Cerebellar cortex (tissue), 1 donor: ENCODE measurements around the gene ROR1.
A peak's percentile ranks its signal among the peaks of the same experiment; 100 is the strongest.

Experiments
- DNase-seq: peaks from one replicate; pipeline ENCODE4 v3.0.0-alpha.2; 2015; ENCODE audit warnings: low spot score

Gene ROR1

DNA sequence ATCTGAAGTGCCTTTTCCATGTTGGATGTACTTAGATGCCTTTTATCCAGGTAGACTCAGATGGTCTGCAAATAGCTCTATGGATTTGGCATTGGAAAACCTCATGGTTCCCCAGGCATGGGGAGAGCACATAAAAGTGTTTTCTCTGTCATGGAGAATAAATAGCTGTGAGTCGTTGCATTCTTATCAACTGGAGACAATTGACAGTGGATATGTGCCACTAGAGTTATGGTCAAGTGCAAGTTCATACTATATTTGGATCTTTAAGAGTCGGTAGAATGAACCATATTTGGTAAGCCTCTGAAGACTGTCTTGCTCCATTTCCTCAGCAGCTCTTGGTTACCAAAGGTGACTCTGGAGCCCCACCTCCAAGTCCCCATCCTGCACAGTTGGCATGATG, 83.7 kb downstream of the ROR1 start:
- no peak for DNase-seq

DNA sequence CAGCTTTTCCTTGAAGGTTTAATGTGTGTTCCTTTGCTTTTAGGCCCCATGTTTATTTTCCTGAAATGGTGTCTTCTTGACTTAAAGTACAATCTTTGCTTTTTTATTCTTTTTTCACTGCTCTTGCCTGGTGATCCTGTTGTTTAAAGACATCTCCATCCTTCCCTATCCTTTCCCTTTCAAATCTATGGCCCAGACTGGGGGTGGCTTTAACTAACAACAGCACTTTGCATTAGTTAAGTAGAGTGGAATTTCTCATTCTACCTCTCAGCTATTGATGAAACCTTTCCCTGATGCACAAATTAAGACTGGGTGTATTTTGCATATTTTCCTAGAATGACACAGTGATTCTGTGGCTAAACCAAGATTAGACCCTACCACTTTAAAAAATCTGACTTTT, 84.3 kb downstream of the ROR1 start:
- DNase-seq, result no peak

DNA sequence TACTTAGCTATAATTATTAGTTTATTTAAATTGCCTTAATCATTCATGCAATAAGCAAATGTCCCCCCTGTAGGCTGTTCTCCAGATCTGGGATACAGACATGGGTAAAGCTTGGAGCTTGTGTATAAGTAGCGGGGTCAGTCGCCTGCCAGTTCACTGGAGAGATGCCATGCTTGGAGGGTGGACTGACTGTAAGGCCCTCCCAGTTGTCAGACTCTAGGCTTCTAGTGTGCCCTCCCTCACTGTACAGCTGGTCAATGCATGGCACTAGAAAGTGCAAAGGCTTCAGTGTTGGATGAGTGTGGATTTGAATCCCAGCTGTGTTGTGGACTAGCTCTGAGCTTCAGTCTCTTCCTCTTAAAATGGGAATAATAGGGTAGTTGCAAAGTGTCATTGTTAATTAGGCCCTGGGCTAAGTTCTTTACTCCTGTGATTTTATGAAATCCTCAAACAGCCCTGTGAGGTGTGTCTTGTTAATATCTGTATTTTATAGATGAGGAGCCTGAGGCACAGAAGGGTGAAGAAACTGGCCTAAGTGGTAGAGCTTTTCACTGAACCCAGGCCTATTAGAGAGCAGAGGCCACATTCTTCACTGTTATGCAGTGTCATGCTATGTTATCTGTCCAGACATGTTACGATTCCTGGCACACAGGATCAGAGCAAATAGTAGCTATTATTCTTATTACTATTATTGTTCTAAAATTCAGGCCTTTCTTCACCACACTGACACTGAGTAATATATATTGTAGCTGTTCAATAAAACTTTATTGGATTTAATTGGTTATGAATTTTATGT, 85.9 kb downstream of the ROR1 start:
- no peak for DNase-seq

DNA sequence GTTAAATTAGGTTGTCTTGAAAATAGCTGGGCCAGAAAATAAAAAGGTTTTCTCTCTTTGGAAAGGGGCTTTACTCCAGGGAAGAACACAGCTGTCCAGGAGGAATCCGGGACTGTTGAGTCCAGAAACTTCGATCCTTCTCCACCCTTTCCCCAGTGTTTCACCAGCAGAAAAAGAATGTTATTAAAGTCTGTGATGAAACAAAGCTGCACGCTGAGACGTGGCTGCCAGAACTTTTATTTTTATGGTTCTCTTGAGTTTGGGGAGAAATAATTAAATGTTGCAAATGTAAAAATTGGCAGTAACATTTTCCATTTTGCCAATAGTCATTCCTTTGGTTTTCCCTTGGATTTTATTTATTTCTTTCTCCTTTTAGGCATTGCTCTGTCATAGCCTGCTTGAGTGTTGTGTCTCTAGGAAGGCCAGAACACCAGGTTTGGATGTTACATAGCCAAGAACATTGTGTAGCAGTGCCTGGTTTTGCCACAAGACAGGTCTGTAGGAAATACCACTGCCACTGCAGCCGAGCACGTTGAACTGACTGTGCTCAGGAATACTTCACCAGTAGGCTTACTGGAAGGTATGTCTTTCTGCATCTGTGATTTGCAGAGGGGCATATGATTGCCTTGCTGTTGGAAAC, 87.4 kb downstream of the ROR1 start:
- DNase-seq, result no peak

DNA sequence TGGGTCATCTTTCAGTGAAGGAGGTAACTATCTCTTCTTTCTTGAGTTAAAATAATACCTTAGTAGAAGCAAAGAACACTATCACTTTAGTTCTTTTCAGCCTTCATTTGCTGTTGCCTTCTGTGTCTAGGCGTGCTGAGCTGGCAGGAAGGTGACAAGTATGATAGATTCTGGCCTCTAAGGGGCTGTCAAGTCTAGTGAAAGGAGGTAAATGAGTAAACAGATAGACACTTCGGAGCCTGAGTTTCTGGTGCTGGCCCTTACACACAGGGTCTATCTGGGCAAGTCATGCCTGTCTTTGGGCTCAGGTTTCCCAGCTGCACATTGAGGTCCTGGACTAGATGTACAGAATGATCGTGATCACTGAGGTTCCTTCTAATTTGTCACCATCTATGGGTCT, 89.3 kb downstream of the ROR1 start:
- no peak for DNase-seq

DNA sequence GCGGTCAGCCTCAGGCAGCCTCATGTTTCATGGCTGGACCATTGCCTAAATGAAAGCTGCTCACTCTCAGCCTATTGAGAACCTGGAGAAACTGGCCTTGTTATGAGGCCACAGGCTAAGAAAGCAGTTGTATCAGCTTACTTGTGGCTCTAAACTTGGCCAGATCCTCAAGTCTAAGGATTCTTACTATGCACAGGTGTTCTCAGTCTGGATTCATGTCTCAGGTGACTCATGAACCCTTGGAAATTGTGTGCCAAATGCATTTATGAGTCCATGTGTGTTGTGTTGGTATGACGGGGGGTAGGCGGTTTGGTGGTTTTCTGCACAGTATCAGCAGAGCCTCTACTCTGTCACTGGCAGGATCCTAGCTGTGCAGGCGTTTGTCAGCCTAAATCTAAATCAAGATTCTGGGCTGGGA, 90.4 kb downstream of the ROR1 start:
- DNase-seq, result peak; percentile 12

DNA sequence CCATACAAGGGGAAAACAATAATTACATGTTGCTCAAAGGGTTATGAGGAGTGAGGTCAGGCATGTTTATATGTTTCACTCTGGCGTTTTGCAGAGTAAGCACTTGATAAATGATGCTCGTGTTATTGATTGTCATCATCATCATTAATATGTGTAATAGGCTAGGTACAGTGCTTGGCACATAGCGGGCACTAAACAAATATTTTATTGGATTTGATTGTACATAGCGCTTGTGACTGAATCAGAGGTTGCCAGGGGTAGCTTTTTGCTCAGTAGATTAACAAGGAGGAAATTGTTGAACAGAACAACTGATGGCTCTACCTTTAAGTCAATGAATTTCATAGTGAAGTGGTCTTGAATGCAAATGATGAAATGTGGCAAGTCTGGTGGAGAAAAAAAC, 91.7 kb downstream of the ROR1 start:
- DNase-seq, result no peak

DNA sequence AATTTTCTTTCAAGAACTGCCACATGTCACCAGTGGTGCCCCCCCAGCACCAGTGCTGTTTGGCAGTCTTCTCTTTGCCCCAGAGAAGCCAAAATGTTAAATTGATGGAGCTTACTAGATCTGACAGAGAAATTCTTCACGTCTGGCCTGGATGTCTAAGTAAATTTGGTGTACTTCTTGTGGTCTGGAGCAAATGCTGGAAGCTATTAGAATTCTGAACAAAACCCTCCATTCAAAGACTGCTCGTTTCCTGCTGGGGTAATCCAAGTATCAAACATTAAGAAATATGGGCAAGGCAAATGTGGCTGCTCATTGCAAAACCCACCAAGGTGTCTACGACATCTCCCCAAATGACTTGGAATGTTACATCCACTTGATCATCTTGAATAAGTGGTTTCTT, 92.3 kb downstream of the ROR1 start:
- DNase-seq, result no peak

DNA sequence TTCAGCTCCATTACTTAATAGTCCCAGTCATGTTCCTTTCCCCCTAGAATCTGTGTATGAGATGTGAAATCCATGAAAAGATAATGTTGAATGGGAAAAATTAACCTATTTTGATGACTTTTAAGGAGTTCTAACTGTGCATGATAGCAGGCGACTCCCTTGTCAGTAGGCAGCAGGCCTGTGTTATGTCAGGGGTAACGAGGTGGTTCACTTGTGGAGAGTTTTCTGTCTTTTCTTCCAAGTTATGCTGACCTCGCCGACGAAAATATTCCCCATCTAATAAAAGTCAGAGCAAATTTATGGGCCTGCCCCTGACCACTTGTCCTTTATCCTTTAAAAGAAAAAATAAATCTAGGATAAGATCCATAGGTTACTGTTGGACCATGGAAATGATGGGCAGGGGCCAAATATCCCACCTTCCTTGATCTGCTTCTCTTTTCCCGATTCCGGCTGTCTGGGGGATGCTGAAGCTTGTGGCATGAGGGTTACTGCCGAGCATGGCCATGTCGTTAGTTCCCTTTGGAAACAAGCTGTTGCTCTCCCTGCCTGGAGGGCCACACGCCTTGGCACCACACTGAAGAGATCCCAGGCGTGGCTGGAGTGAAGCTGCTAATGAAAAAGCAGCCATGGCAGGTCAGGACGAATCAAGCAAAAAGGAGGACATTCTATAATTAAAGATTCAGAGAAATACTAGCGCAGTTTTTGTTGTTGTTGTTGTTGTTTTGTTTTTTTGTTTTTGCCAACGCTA, 93.8 kb downstream of the ROR1 start:
- peak; percentile 10 for DNase-seq

DNA sequence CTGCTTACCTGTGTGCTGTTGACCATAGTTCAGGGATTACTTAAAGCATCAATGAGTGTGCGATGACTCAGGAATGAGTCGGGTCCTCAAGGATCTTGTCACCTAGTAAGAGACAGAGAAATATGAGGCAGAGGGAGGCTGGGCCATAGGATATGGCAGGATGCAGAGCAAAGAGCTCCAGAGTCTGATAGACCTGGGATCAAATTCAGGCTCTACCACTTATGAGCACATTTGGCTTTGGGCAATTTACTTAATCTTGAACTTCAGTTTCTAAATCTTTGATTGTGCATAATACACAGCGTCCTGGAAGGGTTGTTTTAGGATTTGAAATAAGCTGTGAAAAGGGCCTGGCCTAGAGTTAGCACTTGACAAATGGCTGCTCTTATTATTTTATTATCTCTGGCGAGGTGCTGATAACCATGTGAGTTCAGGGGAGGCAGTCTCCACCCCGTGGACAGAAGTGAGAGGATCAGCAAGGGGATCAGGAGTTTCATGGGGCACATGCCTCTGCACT, 94.5 kb downstream of the ROR1 start:
- no peak for DNase-seq

DNA sequence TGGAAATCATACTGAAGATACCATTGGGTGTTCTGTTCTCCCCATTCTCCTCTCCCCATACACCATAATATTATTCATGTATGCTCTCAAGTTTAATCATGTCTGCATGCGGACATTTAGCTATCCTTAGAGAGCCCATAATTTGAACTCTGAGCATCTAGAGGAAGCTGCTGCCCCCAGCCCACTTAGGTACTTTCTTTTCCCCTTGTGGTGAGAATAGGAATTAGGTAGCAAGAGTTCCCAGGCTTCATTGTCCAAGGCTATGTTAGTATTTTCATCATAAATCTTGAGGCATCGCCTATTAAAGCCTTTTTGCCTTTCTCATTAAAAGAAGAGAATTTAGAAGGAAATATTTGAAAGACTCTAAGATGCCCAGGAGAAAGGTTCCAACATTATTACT, 96.3 kb downstream of the ROR1 start:
- DNase-seq, result no peak

DNA sequence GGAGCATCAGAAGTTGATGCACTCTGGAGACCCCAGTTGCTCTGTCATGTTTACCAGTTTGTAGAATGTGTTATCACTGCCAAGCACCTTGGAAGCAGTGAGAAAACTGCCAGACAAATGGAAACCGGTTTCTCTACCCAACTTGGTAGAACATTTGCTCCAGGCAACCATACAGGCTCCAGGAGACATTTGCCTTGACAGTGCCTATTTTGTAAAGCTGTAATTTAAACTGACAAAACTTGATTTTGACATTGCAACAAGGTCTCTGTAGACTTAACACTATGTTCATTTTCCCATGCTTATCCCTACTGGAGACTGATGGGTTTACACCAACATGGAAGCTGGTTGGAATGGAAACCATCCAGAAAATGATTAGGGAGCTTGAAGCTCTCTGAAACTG, 97.6 kb downstream of the ROR1 start:
- DNase-seq, result no peak

DNA sequence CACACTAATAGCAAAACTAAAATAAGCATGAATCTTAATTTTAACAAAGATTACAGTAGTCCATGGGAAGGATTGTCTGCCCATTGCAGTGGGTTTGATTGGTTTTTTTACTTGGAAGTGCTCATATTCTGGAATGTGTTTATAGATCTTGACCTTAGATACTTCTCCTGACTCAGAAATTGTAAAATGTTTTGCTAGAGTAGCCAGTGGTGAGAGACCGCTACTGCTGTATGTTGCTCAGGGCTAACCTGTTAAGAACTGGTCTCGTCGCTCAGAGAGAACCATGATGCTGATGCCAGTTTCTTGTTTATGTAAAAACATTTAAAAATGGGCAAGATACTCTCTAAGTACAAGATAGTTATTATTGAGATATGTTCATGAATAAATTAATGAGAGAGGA, 99.9 kb downstream of the ROR1 start:
- no peak for DNase-seq

DNA sequence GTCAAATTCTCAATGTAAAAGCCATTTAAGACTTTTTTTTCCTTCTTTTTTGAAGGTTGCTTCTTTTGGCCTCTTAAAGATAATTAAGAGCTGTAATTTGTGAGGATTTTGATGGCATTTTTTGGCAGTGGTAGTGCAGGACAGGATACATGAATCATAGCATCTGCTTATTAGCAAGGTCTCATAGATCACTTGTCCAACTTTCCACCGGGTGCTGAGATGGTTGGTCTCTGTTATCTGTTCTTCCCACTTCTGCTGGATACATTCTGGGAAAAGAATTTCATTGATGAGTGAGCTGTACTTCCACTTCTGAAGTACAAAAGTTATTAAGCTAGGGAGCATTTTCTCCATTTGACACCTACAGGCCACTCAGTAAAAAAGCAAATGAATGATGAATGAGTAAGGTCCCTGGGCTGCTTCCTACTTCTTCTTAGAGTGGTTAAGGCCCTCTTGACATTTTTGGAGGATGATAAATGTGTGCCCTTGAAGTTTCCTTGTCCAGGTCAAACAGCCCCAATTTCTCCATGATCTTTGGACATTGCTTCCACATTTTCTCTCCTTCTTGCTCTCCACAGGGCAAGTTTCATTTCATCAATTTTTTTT, 100.6 kb downstream of the ROR1 start:
- no peak for DNase-seq

DNA sequence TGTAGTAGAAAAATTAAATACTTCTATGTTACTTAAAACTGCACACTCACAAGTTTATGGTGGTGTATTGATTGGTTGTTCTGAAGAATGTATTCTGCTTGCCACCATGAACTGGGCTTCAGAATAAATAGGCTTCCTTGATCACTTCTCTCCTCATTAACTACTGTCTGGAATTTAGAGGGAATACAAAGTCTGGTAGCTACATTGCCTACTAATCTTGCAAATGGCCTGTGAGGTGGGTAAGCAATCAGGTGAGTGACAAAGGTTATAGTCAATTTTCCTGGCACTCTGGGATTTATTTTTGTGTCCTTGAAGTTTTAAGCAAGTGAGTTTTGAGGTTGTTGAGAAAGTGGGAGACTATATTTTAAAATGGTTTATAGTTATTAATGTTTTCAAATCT, 101.8 kb downstream of the ROR1 start:
- no peak for DNase-seq

DNA sequence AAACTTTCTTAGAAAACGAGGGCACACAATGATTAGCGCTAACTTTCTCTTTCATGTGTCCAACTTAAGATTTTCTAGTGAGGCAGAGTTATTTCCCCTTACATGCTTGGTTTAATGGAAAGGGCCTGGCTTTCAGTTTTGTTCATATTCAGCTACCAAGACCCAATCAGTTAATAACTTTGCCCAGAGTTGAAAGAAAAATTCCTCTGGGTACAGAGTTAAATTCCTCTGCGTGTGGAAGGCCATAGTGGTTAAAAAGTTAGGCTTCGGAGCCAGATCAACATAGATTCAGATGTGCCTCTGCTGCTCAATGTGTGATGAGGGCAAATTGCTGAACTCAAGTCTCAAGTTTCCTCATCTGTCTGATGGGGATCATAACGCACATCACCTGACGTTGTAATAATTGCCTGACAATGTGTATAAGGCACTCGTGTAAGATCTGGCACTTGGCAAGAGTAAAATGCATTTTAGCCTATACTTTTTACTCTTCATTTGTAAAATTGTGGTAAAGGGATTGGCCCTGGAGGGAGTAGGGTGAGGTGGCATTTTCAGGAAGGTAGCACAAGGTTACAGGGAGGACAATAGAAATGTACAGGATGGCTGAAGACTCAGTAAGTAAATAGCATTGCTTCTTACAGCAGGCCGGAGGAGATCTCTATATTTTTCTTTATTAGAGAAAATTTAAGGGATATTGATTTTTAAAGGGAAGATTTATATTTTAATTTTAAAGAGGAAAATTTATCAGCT, 103.4 kb downstream of the ROR1 start:
- no peak for DNase-seq

DNA sequence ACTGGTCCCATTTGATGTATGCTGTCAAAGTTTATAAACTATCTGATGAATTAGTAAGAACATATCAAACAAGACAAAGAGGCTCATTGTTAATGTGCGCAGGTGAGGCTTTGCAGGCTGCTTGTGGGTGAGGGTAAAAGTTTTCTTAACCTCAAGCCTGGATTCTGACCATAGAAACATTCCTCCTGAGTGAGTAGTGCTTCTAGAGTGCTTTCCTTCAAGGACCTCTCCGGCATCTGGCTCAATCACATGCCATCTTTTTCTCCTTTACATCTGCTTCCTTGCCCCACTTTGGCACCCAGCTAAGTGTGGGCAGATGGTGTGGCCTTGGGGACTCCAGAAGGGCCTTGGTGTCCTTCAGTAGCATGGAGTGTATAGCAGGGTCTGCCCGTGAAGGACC, 104.0 kb downstream of the ROR1 start:
- no peak for DNase-seq

DNA sequence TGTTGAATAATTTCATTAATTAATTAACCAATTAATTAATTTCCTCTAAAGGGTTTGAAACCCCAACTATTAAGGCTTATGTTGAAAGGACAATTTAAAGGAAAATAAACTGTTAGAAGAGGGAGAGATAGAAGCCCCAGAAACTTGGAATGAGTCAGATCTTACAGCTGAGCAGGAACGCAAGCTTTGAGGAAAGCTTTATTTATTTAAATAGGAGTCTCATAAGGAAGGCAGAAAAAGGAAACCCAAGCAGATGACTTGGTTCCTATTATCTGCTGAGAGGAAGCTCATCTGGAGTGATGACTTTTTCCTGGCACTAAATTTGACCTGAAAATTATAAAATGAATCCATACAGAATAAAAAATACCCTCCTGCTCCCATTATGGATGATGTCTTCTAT, 105.1 kb downstream of the ROR1 start:
- no peak for DNase-seq

DNA sequence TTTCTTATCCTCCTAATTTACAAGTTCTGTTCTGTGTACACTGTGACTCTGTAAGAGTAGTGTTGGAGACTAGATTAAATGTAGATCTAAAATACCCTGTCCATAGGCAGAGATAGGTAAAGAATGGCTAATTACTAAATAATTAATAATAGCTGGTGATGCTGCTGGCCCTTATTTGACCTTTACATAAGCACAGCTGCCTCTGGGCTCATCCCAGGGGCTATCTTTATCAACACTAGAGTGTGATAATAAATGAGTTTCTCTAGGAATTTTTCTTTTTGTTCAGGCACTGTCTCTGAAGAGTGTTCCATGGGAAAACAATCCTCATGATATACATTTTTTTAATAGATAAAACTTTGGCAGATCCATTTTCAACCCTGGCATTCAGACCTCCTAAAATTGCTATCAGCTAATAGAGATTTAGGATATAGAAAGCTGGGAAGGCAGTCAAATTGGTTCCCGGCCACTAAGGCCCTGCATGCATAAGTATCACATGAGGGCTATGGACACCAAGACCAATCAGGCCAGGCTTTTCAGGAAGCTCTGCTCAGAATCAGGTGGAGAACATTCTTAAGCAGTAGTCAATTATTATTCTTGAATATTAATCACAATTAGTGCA, 107.2 kb downstream of the ROR1 start:
- no peak for DNase-seq

DNA sequence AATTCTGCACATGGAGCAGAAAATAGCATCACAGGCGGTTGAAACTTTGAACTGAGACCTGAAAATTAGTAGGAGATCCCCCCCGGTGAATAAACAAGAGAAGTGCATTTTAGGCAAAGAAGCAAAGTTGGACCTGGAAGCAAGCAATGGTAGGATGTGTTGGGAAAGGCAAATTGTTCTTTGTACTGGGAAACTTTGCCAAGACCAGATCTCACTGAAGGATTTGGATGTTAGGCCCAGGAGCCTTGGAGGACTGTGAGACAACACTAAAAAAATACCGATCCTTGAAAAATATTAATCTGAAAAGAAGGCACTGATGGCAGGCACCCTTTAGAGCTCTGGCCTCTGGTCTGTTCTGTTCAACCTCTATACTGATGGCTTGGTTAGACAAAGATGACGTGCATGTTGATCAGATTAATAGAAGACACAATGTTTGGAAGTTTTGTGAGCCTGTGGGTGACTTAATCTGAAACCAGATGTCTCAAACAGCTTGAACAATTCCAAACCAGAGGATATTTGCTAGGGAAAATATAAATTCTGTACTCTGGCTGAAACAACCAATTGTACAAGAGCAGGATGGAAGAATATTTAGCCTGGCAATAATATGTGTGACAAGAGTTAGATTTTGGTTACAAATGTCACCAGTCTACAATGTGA, 108.4 kb downstream of the ROR1 start:
- DNase-seq, result no peak
